Measurements from ENCODE around the gene CAPRIN1. TPM values are rescaled to one million over a fixed set of nuclear protein-coding genes. Genes with fewer than 3 reads are reported as not detected.

CAPRIN1 gene
- polyA plus RNA-seq, 1 of the 3 experiments (the other 2 are of a cell fraction), result 67.1 TPM

- H4K20me1 ChIP-seq (ENCODE audit: insufficient read depth), result no peaks in the 10 kb centered on the region
- no peaks in the 10 kb centered on the region for H3K36me3 ChIP-seq (replicated peaks in 1 of 2; ENCODE audit: control insufficient read depth in 1 of 2, insufficient read depth in 2 of 2, low read length in 1 of 2)
- TF ChIP-seq SMC3 (IDR thresholded peaks at IDR 0.05; ENCODE audit: low read depth, low read length), result no peak
- TF ChIP-seq JUND (IDR thresholded peaks at IDR 0.05), result no peak
- no peak overlapping the region for H2AFZ ChIP-seq (ENCODE audit: low read depth)
- H3K4me1 ChIP-seq (ENCODE audit: control insufficient read depth in 1 of 2, insufficient read depth in 2 of 2, low read depth in 1 of 2, low read length in 1 of 2), result no peaks in the 10 kb centered on the region
- no peak overlapping the region for H3K9ac ChIP-seq
- no peaks in the 10 kb centered on the region for H3K9me2 ChIP-seq
- H3K27me3 ChIP-seq (ENCODE audit: insufficient read depth), result no peaks in the 10 kb centered on the region
- WGBS (ENCODE audit: low lambda C conversion rate), result 60% methylated on average over 3 of the region's 3 CpGs
- no peak for DNase-seq
- POLR2A ChIA-PET, result interaction anchor here (0.7 kb wide), 1 partner anchor 35 kb away, joined by 3 read pairs; no protein-coding TSS in a partner anchor
- no peaks in the 10 kb centered on the region for H3K79me2 ChIP-seq (ENCODE audit: insufficient read depth)
- H3F3A ChIP-seq (replicated peaks; ENCODE audit: insufficient read depth), result no peaks in the 10 kb centered on the region
- CTCF ChIA-PET, result no interaction called here
- no peak overlapping the region for H3K4me2 ChIP-seq
- no peak overlapping the region for H3K27ac ChIP-seq (ENCODE audit: low read depth in 2 of 2, low read length in 1 of 2)
- H3K9me3 ChIP-seq, result no peaks in the 10 kb centered on the region
- no peak overlapping the region for H3K4me3 ChIP-seq (ENCODE audit: low read depth in 2 of 2, low read length in 1 of 2)
Measured at GRCh38 chr11:34021977-34022735, 29.4 kb upstream of the CAPRIN1 start.

DNA sequence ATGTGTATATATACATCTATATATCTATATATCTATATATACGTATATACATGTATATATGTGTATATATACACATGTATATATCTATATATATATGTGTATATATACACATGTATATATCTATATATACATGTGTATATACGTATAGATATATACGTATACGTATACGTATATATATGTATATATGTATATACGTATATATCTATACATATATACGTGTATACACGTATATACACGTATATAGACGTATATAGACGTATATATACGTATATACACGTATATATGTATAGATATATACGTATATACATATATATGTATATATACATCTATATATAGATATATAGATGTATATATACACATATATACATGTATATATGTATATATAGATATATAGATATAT is 25.1 kb upstream of the CAPRIN1 start:
- Histone ChIP-seq H3K4me3 (ENCODE audit: low read depth in 2 of 2, low read length in 1 of 2) (no peak overlapping the region), H2AFZ (ENCODE audit: low read depth) (no peak overlapping the region), H3K4me1 (ENCODE audit: control insufficient read depth in 1 of 2, insufficient read depth in 2 of 2, low read depth in 1 of 2, low read length in 1 of 2) (peaks cover 0 to 18% of the 10 kb centered on the region in 2 experiments; a peak in 1 of 4 replicates), H3K9me3 (no peaks in the 10 kb centered on the region), H3K9ac (no peak overlapping the region), H3K4me2 (no peak overlapping the region), H3K9me2 (no peaks in the 10 kb centered on the region), H3K27me3 (ENCODE audit: insufficient read depth) (no peaks in the 10 kb centered on the region), H3K27ac (ENCODE audit: low read depth in 2 of 2, low read length in 1 of 2) (no peak overlapping the region), H3F3A (replicated peaks; ENCODE audit: insufficient read depth) (no peaks in the 10 kb centered on the region), H3K79me2 (ENCODE audit: insufficient read depth) (no peaks in the 10 kb centered on the region), H3K36me3 (replicated peaks in 1 of 2; ENCODE audit: control insufficient read depth in 1 of 2, insufficient read depth in 2 of 2, low read length in 1 of 2) (no peaks in the 10 kb centered on the region), H4K20me1 (ENCODE audit: insufficient read depth) (no peaks in the 10 kb centered on the region)
- TF ChIP-seq EZH2phosphoT487 (IDR thresholded peaks at IDR 0.05; ENCODE audit: borderline replicate concordance, low read depth), result no peak
- TF ChIP-seq MAX (IDR thresholded peaks at IDR 0.05; ENCODE audit: low read depth), result no peak
- no peak for TF ChIP-seq MEF2A (IDR thresholded peaks at IDR 0.05; ENCODE audit: borderline replicate concordance, low read depth)
- no peak for TF ChIP-seq RXRA (IDR thresholded peaks at IDR 0.05; ENCODE audit: borderline replicate concordance, low read depth)
- TF ChIP-seq RAD21 (IDR thresholded peaks at IDR 0.05; ENCODE audit: low read length), result no peak
- TF ChIP-seq MXI1 (IDR thresholded peaks at IDR 0.05; ENCODE audit: low read depth, low read length), result no peak
- no peak for TF ChIP-seq RCOR1 (IDR thresholded peaks at IDR 0.05; ENCODE audit: low read length)
- no peak for TF ChIP-seq NFIC (IDR thresholded peaks at IDR 0.05; ENCODE audit: borderline replicate concordance)
- no peak for TF ChIP-seq FOXM1 (IDR thresholded peaks at IDR 0.05; ENCODE audit: low read depth)
- TF ChIP-seq TCF12 (IDR thresholded peaks at IDR 0.05), result no peak
- TF ChIP-seq CTCF (IDR thresholded peaks at IDR 0.05), result no peak
- TF ChIP-seq, protein P1, sequence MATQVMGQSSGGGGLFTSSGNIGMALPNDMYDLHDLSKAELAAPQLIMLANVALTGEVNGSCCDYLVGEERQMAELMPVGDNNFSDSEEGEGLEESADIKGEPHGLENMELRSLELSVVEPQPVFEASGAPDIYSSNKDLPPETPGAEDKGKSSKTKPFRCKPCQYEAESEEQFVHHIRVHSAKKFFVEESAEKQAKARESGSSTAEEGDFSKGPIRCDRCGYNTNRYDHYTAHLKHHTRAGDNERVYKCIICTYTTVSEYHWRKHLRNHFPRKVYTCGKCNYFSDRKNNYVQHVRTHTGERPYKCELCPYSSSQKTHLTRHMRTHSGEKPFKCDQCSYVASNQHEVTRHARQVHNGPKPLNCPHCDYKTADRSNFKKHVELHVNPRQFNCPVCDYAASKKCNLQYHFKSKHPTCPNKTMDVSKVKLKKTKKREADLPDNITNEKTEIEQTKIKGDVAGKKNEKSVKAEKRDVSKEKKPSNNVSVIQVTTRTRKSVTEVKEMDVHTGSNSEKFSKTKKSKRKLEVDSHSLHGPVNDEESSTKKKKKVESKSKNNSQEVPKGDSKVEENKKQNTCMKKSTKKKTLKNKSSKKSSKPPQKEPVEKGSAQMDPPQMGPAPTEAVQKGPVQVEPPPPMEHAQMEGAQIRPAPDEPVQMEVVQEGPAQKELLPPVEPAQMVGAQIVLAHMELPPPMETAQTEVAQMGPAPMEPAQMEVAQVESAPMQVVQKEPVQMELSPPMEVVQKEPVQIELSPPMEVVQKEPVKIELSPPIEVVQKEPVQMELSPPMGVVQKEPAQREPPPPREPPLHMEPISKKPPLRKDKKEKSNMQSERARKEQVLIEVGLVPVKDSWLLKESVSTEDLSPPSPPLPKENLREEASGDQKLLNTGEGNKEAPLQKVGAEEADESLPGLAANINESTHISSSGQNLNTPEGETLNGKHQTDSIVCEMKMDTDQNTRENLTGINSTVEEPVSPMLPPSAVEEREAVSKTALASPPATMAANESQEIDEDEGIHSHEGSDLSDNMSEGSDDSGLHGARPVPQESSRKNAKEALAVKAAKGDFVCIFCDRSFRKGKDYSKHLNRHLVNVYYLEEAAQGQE (IDR thresholded peaks at IDR 0.05; ENCODE audit: low read depth, low read length), result no peak
- TF ChIP-seq CHD2 (IDR thresholded peaks at IDR 0.05; ENCODE audit: low read length, partially characterized antibody), result no peak
- no peak for TF ChIP-seq YY1 (IDR thresholded peaks at IDR 0.05; ENCODE audit: low read depth)
- TF ChIP-seq, protein P2, sequence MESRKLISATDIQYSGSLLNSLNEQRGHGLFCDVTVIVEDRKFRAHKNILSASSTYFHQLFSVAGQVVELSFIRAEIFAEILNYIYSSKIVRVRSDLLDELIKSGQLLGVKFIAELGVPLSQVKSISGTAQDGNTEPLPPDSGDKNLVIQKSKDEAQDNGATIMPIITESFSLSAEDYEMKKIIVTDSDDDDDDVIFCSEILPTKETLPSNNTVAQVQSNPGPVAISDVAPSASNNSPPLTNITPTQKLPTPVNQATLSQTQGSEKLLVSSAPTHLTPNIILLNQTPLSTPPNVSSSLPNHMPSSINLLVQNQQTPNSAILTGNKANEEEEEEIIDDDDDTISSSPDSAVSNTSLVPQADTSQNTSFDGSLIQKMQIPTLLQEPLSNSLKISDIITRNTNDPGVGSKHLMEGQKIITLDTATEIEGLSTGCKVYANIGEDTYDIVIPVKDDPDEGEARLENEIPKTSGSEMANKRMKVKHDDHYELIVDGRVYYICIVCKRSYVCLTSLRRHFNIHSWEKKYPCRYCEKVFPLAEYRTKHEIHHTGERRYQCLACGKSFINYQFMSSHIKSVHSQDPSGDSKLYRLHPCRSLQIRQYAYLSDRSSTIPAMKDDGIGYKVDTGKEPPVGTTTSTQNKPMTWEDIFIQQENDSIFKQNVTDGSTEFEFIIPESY (IDR thresholded peaks at IDR 0.05; ENCODE audit: borderline replicate concordance, low read depth), result no peak
- no peak for TF ChIP-seq PBX3 (IDR thresholded peaks at IDR 0.05)
- TF ChIP-seq GATA2 (CRISPR knock-in tag; IDR thresholded peaks at IDR 0.05), result no peak
- 73% methylated on average over 14 of the region's 14 CpGs for WGBS (ENCODE audit: low lambda C conversion rate)
- no peak for DNase-seq
- POLR2A ChIA-PET, result no interaction called here
- CTCF ChIA-PET, result no interaction called here
